OCI-M2 (cell line): ENCODE measurements around the gene BANK1.

Source experiments
- DNase-seq: peaks from one replicate; lab custom pipeline; 2025; ENCODE audit not compliant: unreplicated experiment; lab: John Stamatoyannopoulos, UW

Gene BANK1

GRCh38 chr4:102114118-102114630, 323.6 kb downstream of the BANK1 start:
- DNase-seq: no peak

DNA sequence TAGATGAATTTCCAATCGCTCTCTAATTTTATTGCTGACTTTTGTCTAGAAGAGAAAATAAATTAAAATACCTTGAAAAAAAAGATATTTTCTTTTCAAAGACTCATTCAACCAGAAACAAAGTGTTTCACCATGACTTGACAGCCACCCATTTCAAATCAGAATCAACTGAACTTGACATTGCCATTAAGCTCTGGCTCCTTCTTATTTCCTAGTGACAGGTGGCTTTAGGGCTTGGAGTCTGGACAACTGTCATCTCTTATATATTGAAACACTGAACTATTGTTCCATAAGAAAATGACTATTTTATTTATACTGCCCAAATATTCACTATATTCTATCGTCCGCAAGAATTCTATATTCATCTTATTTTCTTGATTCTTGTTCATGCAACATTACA, 325.6 kb downstream of the BANK1 start:
- no peak for DNase-seq

DNA sequence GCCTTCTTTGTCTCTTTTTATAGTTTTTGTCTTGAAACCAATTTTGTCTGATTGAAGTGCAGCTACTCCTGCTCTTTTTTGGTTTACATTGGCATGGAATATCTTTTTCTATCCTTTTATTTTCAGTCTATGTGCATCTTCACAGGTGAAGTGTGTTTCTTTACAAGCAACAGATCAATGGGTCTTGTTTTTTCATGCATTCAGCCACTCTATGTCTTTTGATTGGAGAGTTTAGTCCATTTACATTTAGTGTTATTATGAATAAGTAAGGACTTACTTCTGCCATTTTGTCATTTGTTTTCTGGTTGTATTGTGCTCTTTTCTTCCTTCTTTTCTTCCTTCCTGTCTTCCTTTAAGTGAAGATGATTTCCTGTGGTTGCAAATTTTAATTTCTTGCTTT, 330.3 kb downstream of the BANK1 start:
- DNase-seq: no peak
